HepG2 (cell line): ENCODE data around the gene ZNFX1. TPM values are rescaled to one million over a fixed set of nuclear protein-coding genes. Genes with fewer than 3 reads are reported as not detected.

Source experiments
- HMGA1 ChIP-seq: sonication (generic); formaldehyde crosslinking; conservative IDR thresholded peaks from 2 replicates; pipeline ENCODE4 v1.4.0; 2020; ENCODE audit warnings: missing genetic modification reagents
- HOXA5 ChIP-seq: sonication (generic); formaldehyde crosslinking; IDR thresholded peaks from 2 replicates; pipeline ENCODE4 v1.4.0; 2020; ENCODE audit warnings: missing genetic modification reagents
- MEIS1 ChIP-seq: sonication (generic); formaldehyde crosslinking; IDR thresholded peaks from 2 replicates; pipeline ENCODE4 v1.9.0; 2021; ENCODE audit warnings: mild to moderate bottlenecking, missing genetic modification reagents, moderate library complexity, borderline replicate concordance
- RFX3 ChIP-seq: IDR thresholded peaks from 2 replicates; pipeline ENCODE4 v1.6.1; 2016; ENCODE audit warnings: missing biosample characterization, missing genetic modification reagents
- SP1 ChIP-seq, 2 experiments: fragments of 450-650 bp in 1 of 2; sonication (generic) in 1 of 2; formaldehyde crosslinking in 1 of 2; IDR thresholded peaks; 2 replicates each; pipeline versions ENCODE4 v1.4.0 to v1.6.1; 2016 to 2020; ENCODE audit warnings: missing genetic modification reagents in 1 of 2
- SUZ12 ChIP-seq: fragments of 150-350 bp; IDR thresholded peaks from 2 replicates; pipeline ENCODE4 v1.6.1; 2014; ENCODE audit warnings: low read depth, low read length
- ZBTB1 ChIP-seq: sonication (generic); formaldehyde crosslinking; IDR thresholded peaks from 2 replicates; pipeline ENCODE4 v1.4.0; 2020; ENCODE audit warnings: missing genetic modification reagents, borderline replicate concordance
- ZNF337 ChIP-seq: sonication (generic); formaldehyde crosslinking; IDR thresholded peaks from 2 replicates; pipeline ENCODE4 v1.5.1; 2020; ENCODE audit warnings: missing genetic modification reagents, low read depth, mild to moderate bottlenecking, borderline replicate concordance
- ZNF44 ChIP-seq: sonication (generic); formaldehyde crosslinking; IDR thresholded peaks from 2 replicates; pipeline ENCODE4 v1.5.1; 2020; ENCODE audit warnings: mild to moderate bottlenecking, missing genetic modification reagents
- ZNF547 ChIP-seq: sonication (generic); formaldehyde crosslinking; IDR thresholded peaks from 2 replicates; pipeline ENCODE4 v1.5.1; 2020; ENCODE audit warnings: mild to moderate bottlenecking, missing genetic modification reagents
- ZNF777 ChIP-seq: sonication (generic); formaldehyde crosslinking; IDR thresholded peaks from 2 replicates; pipeline ENCODE4 v1.4.0; 2020; ENCODE audit warnings: missing genetic modification reagents
- polyA plus RNA-seq, 8 experiments: library from polyadenylated mRNA; depleted of rRNA in 3 of 8; stranded (reverse) in 7 of 8; unstranded in 1 of 8; fragments of >200 nt; fragmentation: Illumina TruSeq in 4 of 8; extraction: Trizol in 4 of 8; gene quantifications; 2 replicates each; pipeline versions ENCODE4 v1.2.1 to v1.2.3, GENCODE V29; 2011 to 2016; ENCODE audit warnings: low read depth in 4 of 8, missing spikeins in 1 of 8, mixed read lengths in 1 of 8; ENCODE audit not compliant: insufficient read depth in 1 of 8
- total RNA-seq, 5 experiments: library from RNA; depleted of rRNA; stranded (reverse); fragments of >200 nt; fragmentation: Illumina TruSeq; extraction: Trizol; gene quantifications; 2 replicates each; pipeline ENCODE4 v1.2.3, GENCODE V29; 2016; ENCODE audit warnings: low read depth in 1 of 5
- TF ChIP-seq, protein P1 (sequence below): sonication (generic); formaldehyde crosslinking; IDR thresholded peaks from 2 replicates; pipeline ENCODE4 v1.5.0; 2020; ENCODE audit warnings: missing genetic modification reagents
- TF ChIP-seq, protein P2 (sequence below): conservative IDR thresholded peaks from 2 replicates; pipeline ENCODE4 v1.6.1; 2018; ENCODE audit warnings: missing genetic modification reagents
- TF ChIP-seq, protein P3 (sequence below): sonication (generic); formaldehyde crosslinking; IDR thresholded peaks from 2 replicates; pipeline ENCODE4 v1.5.0; 2020; ENCODE audit warnings: mild to moderate bottlenecking, missing genetic modification reagents, borderline replicate concordance
- TF ChIP-seq, protein P4 (sequence below): IDR thresholded peaks from 2 replicates; pipeline ENCODE4 v1.6.1; 2016; ENCODE audit warnings: missing biosample characterization, missing genetic modification reagents, low read depth
- TF ChIP-seq, protein P5 (sequence below): sonication (generic); formaldehyde crosslinking; IDR thresholded peaks from 2 replicates; pipeline ENCODE4 v1.5.0; 2020; ENCODE audit warnings: mild to moderate bottlenecking, missing genetic modification reagents
- TF ChIP-seq, protein P6 (sequence below): IDR thresholded peaks from 2 replicates; pipeline ENCODE4 v1.6.1; 2016

Gene ZNFX1
- total and polyA plus RNA-seq, 2 of the 13 experiments (the other 11 are each of a cell fraction or from before 2014, with no cell fraction given), result 2.9 to 11.1 TPM

DNA sequence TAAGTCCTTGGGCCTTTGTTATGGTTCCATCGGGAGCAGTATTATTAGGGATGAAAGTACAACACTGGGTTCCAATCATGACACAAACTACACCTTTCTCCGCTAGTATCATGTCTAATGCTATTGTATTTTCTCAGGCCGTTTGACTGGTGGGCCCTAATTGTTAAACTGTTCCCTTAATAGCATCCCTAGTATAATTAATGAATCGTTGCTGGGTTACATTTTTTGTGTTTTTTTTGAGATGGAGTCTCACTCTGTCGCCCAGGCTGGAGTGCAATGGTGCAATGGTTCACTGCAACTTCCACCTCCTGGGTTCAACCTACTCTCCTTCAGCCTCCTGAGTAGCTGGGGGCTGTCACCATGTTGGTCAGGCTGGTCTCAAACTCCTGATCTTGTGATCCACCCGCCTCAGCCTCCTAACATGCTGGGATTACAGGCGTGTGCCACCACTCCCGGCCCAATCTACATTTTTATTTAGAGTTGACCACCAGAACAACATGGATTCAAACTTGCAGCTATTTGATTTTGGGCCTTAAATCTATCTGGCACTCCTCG is 4.1 kb upstream of the ZNFX1 start (continued):
- TF ChIP-seq, protein P1, sequence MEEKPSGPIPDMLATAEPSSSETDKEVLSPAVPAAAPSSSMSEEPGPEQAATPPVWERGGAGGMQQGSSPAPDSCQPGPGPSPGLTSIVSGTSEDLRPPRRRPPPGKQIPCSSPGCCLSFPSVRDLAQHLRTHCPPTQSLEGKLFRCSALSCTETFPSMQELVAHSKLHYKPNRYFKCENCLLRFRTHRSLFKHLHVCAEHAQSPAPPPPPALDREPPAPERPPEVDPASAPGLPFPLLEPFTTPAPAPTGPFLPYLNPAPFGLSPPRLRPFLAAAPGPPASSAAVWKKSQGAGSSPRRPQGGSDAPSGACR (CRISPR knock-in tag), result 0 out of 2 replicates have a peak, but pooled peaks have one; percentile 18
- TF ChIP-seq HMGA1 (CRISPR knock-in tag) (no peak), ZNF44 (CRISPR knock-in tag) (0 out of 2 replicates have a peak, but pooled peaks have one; percentile 17), RFX3 (CRISPR knock-in tag) (no peak), SP1 (IDR thresholded peaks at IDR 0.05) (no peak), SP1 (CRISPR knock-in tag; IDR thresholded peaks at IDR 0.05) (peak; percentile 23; the same call in 1 of the 2 replicates), ZNF337 (CRISPR knock-in tag) (no peak), SUZ12 (no peak), ZNF547 (CRISPR knock-in tag) (no peak), MEIS1 (no peak), HOXA5 (CRISPR knock-in tag) (0 out of 2 replicates have a peak, but pooled peaks have one; percentile 31), ZNF777 (0 out of 2 replicates have a peak, but pooled peaks have one; percentile 5), ZBTB1 (CRISPR knock-in tag) (no peak)
- TF ChIP-seq, protein P2, sequence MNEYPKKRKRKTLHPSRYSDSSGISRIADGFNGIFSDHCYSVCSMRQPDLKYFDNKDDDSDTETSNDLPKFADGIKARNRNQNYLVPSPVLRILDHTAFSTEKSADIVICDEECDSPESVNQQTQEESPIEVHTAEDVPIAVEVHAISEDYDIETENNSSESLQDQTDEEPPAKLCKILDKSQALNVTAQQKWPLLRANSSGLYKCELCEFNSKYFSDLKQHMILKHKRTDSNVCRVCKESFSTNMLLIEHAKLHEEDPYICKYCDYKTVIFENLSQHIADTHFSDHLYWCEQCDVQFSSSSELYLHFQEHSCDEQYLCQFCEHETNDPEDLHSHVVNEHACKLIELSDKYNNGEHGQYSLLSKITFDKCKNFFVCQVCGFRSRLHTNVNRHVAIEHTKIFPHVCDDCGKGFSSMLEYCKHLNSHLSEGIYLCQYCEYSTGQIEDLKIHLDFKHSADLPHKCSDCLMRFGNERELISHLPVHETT (CRISPR knock-in tag), result 0 out of 2 replicates have a peak, but pooled peaks have one; percentile 14
- TF ChIP-seq, protein P3, sequence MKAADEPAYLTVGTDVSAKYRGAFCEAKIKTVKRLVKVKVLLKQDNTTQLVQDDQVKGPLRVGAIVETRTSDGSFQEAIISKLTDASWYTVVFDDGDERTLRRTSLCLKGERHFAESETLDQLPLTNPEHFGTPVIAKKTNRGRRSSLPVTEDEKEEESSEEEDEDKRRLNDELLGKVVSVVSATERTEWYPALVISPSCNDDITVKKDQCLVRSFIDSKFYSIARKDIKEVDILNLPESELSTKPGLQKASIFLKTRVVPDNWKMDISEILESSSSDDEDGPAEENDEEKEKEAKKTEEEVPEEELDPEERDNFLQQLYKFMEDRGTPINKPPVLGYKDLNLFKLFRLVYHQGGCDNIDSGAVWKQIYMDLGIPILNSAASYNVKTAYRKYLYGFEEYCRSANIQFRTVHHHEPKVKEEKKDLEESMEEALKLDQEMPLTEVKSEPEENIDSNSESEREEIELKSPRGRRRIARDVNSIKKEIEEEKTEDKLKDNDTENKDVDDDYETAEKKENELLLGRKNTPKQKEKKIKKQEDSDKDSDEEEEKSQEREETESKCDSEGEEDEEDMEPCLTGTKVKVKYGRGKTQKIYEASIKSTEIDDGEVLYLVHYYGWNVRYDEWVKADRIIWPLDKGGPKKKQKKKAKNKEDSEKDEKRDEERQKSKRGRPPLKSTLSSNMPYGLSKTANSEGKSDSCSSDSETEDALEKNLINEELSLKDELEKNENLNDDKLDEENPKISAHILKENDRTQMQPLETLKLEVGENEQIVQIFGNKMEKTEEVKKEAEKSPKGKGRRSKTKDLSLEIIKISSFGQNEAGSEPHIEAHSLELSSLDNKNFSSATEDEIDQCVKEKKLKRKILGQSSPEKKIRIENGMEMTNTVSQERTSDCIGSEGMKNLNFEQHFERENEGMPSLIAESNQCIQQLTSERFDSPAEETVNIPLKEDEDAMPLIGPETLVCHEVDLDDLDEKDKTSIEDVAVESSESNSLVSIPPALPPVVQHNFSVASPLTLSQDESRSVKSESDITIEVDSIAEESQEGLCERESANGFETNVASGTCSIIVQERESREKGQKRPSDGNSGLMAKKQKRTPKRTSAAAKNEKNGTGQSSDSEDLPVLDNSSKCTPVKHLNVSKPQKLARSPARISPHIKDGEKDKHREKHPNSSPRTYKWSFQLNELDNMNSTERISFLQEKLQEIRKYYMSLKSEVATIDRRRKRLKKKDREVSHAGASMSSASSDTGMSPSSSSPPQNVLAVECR (CRISPR knock-in tag), result peak; percentile 24; the same call in 1 of the 2 replicates
- TF ChIP-seq, protein P4, sequence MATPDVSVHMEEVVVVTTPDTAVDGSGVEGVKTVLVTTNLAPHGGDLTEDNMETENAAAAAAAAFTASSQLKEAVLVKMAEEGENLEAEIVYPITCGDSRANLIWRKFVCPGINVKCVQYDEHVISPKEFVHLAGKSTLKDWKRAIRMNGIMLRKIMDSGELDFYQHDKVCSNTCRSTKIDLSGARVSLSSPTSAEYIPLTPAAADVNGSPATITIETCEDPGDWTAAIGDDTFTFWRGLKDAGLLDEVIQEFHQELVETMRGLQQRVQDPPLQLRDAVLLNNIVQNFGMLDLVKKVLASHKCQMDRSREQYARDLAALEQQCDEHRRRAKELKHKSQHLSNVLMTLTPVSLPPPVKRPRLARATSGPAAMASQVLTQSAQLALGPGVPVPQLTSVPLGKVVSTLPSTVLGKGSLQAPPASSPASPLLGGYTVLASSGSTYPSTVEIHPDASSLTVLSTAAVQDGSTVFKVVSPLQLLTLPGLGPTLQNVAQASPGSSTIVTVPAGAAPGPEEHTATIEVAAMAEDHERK (CRISPR knock-in tag), result no peak
- TF ChIP-seq, protein P5, sequence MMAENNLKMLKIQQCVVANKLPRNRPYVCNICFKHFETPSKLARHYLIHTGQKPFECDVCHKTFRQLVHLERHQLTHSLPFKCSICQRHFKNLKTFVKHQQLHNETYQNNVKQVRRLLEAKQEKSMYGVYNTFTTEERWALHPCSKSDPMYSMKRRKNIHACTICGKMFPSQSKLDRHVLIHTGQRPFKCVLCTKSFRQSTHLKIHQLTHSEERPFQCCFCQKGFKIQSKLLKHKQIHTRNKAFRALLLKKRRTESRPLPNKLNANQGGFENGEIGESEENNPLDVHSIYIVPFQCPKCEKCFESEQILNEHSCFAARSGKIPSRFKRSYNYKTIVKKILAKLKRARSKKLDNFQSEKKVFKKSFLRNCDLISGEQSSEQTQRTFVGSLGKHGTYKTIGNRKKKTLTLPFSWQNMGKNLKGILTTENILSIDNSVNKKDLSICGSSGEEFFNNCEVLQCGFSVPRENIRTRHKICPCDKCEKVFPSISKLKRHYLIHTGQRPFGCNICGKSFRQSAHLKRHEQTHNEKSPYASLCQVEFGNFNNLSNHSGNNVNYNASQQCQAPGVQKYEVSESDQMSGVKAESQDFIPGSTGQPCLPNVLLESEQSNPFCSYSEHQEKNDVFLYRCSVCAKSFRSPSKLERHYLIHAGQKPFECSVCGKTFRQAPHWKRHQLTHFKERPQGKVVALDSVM (CRISPR knock-in tag), result 0 out of 2 replicates have a peak, but pooled peaks have one; percentile 10
- TF ChIP-seq, protein P6, sequence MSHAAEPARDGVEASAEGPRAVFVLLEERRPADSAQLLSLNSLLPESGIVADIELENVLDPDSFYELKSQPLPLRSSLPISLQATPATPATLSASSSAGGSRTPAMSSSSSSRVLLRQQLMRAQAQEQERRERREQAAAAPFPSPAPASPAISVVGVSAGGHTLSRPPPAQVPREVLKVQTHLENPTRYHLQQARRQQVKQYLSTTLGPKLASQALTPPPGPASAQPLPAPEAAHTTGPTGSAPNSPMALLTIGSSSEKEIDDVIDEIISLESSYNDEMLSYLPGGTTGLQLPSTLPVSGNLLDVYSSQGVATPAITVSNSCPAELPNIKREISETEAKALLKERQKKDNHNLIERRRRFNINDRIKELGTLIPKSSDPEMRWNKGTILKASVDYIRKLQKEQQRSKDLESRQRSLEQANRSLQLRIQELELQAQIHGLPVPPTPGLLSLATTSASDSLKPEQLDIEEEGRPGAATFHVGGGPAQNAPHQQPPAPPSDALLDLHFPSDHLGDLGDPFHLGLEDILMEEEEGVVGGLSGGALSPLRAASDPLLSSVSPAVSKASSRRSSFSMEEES (CRISPR knock-in tag), result no peak
